ENCODE data around the gene KCTD20.

KCTD20 gene

DNA sequence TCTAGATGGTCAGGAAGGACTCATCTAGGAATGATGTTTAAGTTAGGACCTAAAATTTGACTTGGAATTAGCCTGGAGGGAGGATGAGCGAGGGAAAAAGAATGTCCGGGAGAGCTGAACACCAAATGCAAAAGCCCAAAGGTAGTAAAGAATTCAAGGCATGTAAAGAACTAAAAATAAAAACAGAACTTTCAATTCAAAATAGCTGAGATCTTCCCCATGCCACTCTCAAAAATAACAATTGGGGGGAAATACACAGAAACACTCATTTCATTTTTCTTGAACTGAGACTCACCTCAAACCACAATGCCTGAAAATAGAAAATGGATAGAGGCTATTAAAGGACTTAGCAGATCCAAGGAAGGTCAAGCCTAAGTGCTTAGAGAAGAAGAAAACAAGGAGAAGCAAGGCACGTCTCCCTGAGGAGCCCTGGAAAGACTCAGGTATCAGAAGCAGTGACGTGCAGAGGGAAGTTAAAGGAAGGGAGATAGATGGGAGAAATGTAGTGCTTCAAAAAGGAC is 10.6 kb upstream of the KCTD20 start:
- Histone ChIP-seq H3K27me3 (no peaks in the 10 kb centered on the region), H3K27ac (no peak overlapping the region), H3K4me1 (ENCODE audit: control insufficient read depth in 1 of 2, insufficient read depth in 1 of 2, low read depth in 1 of 2, low read length in 1 of 2) (no peaks in the 10 kb centered on the region), H3K4me3 (ENCODE audit: low read depth in 1 of 2, low read length in 1 of 2) (no peak overlapping the region), H3K36me3 (no peaks in the 10 kb centered on the region), H3K9me3 (no peaks in the 10 kb centered on the region)
- TF ChIP-seq, protein P1, sequence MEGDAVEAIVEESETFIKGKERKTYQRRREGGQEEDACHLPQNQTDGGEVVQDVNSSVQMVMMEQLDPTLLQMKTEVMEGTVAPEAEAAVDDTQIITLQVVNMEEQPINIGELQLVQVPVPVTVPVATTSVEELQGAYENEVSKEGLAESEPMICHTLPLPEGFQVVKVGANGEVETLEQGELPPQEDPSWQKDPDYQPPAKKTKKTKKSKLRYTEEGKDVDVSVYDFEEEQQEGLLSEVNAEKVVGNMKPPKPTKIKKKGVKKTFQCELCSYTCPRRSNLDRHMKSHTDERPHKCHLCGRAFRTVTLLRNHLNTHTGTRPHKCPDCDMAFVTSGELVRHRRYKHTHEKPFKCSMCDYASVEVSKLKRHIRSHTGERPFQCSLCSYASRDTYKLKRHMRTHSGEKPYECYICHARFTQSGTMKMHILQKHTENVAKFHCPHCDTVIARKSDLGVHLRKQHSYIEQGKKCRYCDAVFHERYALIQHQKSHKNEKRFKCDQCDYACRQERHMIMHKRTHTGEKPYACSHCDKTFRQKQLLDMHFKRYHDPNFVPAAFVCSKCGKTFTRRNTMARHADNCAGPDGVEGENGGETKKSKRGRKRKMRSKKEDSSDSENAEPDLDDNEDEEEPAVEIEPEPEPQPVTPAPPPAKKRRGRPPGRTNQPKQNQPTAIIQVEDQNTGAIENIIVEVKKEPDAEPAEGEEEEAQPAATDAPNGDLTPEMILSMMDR (IDR thresholded peaks at IDR 0.05): no peak

DNA sequence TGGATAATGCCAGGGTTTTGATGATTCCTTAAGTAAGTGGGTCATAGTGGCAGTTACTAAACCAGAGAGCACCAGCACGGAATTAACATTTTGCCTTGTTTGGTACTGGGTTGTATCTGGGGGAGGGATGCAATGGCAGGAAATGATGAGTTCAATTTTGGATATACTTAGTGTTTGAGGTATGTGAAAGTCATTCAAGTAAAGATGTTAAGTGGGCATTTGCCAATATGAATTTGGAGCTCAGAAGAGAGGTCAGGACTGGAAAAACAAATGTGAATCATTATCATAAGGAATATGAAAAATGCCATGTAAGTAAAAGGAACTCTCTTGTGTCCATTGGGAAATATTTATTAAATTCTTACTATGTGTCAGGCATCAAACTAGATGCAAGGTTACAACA is 6.3 kb upstream of the KCTD20 start:
- no peaks in the 10 kb centered on the region for H3K9me3 ChIP-seq
- H3K36me3 ChIP-seq: no peaks in the 10 kb centered on the region
- H3K27me3 ChIP-seq: no peaks in the 10 kb centered on the region
- H3K4me3 ChIP-seq (ENCODE audit: low read depth in 1 of 2, low read length in 1 of 2): no peak overlapping the region
- TF ChIP-seq, protein P1 (IDR thresholded peaks at IDR 0.05): no peak
- H3K4me1 ChIP-seq (ENCODE audit: control insufficient read depth in 1 of 2, insufficient read depth in 1 of 2, low read depth in 1 of 2, low read length in 1 of 2): peaks cover 9 to 16% of the 10 kb centered on the region in 2 experiments
- H3K27ac ChIP-seq: no peak overlapping the region

DNA sequence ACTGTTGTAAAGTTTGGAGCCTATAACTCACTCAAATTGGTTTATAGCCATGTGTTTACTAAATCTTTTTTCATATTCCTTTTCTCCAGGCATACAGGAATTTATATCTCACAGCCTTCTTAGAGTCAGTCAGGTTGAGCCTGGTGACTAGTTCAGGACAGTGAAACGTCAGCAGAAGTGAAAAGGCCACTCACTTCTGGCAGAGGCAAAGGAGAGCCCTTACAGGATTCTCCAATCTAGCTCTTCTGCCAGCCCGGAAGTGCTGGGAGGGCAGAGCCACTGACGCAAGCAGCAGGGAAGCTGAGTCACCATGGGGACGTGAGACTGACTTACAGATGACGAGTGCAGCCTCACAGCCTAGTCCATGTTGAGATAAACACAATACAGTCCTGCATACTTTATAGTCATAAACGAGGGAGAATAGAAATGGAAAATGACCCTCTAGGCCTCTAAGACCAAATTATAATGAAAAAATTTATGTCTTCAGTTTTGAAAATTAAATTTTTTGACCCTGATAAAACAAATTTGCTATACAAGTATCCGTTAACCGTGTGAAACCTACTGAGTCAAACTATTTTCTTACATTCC is 1.4 kb upstream of the KCTD20 start:
- H3K9me3 ChIP-seq: no peaks in the 10 kb centered on the region
- no peaks in the 10 kb centered on the region for H3K36me3 ChIP-seq
- peak overlapping the region; percentile 87 to 98 for H3K4me3 ChIP-seq (ENCODE audit: low read depth in 1 of 2, low read length in 1 of 2)
- peak overlapping the region; percentile 97 for H3K27ac ChIP-seq
- TF ChIP-seq, protein P1 (IDR thresholded peaks at IDR 0.05): peak; percentile 23
- H3K27me3 ChIP-seq: no peaks in the 10 kb centered on the region
- peaks cover 40 to 44% of the 10 kb centered on the region in 2 experiments for H3K4me1 ChIP-seq (ENCODE audit: control insufficient read depth in 1 of 2, insufficient read depth in 1 of 2, low read depth in 1 of 2, low read length in 1 of 2)

DNA sequence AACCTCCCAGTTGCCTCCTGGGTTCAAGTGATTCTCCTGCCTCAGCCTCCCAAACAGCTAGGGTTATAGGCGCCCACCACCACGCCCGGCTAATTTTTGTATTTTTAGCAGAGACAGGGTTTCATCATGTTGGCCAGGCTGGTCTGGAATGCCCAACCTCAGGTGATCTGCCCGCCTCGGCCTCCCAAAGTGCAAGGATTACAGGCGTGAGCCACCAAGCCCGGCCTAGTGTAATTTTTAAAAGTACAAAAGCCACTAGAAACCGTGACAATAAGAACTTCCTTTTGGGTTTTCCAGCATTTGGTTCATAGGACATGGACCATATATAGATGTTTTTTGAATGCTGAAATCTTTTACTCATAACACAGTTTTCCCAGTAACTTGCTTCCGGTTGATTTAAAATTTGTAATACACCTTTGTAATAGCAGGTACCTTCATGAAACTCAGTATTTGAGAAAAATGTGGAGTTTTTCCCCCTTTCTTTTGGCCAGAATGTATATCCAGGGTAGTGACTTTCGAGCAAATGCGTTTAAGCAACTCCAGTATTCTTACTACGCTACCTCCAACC is 613 bp upstream of the KCTD20 start:
- peak overlapping the region; percentile 97 for H3K27ac ChIP-seq
- H3K9me3 ChIP-seq: no peaks in the 10 kb centered on the region
- peaks cover 40 to 44% of the 10 kb centered on the region in 2 experiments for H3K4me1 ChIP-seq (ENCODE audit: control insufficient read depth in 1 of 2, insufficient read depth in 1 of 2, low read depth in 1 of 2, low read length in 1 of 2)
- TF ChIP-seq, protein P1 (IDR thresholded peaks at IDR 0.05): no peak
- H3K4me3 ChIP-seq (ENCODE audit: low read depth in 1 of 2, low read length in 1 of 2): peak overlapping the region; percentile 87 to 98
- no peaks in the 10 kb centered on the region for H3K36me3 ChIP-seq
- H3K27me3 ChIP-seq: no peaks in the 10 kb centered on the region

DNA sequence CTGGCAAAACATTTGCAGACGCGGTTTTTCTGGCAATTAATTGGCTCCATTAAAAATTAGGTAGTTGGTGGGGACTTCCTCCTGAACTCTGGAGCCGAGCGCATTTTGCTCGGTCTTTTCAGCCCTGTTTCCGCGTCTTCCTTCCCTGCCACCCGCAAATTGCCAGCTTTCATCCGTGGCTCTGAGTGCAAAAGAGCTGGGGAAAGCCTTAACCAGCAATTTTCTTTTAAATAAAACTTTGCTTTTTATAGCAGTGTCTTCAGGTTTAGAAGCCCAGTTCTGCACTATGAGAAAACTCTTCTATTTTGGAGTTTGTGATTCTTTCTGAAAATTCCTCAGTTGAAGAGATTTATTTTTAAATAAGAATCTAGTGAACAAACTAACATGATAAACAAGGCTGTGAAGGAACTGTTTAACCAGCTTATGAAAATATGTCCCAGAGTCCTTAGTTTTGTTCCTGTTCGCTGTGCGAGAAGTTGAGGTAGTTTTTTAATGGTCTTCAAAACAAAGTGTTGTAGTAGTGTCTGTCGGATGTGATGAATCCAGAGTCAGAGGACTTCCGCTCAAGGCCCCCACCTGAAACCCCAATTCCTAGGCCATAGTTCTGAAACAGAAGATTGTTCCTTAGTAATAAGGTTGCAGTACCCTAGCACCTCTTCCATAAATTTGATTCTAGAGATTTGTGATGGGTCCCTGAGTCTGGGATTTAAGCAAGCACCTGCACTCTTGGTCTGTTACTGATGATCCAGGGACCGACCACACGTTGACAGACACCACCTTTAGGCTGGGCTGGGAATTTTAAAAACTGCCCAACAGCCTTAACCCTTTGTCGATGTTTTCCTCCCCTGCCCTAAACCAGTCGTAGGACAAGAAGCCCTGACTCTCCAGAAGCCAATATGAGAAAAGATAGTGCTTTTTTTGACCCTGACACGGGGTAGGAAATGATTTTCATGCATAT is 950 bp downstream of the KCTD20 start:
- H3K4me3 ChIP-seq (ENCODE audit: low read depth in 1 of 2, low read length in 1 of 2): peak overlapping the region; percentile 87 to 98
- no peaks in the 10 kb centered on the region for H3K9me3 ChIP-seq
- H3K27me3 ChIP-seq: no peaks in the 10 kb centered on the region
- H3K27ac ChIP-seq: peak overlapping the region; percentile 97
- H3K4me1 ChIP-seq (ENCODE audit: control insufficient read depth in 1 of 2, insufficient read depth in 1 of 2, low read depth in 1 of 2, low read length in 1 of 2): peaks cover 40 to 44% of the 10 kb centered on the region in 2 experiments
- TF ChIP-seq, protein P1 (IDR thresholded peaks at IDR 0.05): no peak
- H3K36me3 ChIP-seq: no peaks in the 10 kb centered on the region
